Subcutaneous adipose tissue (tissue), 4 donors: ENCODE results near the gene TGFBR3. TPM values are rescaled to one million over a fixed set of nuclear protein-coding genes. Genes with fewer than 3 reads are reported as not detected.

Source experiments
- total RNA-seq, 4 donors: library from RNA; depleted of rRNA; stranded (reverse); fragments of >200 nt; gene quantifications; one replicate each; pipeline ENCODE4 v1.1.0, GENCODE V29; 2016
- TF ChIP-seq, protein P1 (sequence below): fragments of 450-650 bp; IDR thresholded peaks from one replicate; pipeline ENCODE4 v1.5.1; 2016; ENCODE audit warnings: low read depth, mild to moderate bottlenecking, control low read depth, antibody characterized with exemption, moderate library complexity

TGFBR3 gene
- total RNA-seq, 4 donors from 2014 or later: 206 to 374 (median 284) TPM

DNA sequence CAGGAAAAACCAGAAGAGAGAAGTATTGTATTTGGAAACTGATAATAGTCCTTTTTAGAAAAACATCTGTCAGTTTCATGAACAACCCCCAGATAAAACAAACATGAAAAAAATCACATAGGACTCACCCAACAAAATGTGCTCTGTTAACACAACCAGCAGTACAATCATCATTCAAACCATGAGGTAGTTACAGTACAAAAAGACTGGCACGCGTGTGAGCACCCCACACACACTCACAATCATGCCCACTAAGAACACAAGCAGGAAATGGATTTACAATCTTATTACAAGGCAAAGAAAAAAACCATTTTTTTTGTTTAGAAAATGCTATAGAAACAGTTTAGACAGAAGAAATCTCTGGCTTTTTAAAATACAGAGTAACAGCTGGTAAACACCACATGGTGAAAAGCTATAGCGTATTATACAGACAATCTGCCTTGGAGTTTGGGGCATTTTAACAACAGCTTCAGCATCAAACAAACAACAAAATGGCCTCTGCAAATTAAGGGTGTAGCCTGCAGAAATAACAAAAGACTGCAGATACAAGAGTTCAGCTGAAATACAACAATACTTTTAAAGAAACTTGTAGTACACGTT, 205.3 kb downstream of the TGFBR3 start:
- TF ChIP-seq, protein P1, sequence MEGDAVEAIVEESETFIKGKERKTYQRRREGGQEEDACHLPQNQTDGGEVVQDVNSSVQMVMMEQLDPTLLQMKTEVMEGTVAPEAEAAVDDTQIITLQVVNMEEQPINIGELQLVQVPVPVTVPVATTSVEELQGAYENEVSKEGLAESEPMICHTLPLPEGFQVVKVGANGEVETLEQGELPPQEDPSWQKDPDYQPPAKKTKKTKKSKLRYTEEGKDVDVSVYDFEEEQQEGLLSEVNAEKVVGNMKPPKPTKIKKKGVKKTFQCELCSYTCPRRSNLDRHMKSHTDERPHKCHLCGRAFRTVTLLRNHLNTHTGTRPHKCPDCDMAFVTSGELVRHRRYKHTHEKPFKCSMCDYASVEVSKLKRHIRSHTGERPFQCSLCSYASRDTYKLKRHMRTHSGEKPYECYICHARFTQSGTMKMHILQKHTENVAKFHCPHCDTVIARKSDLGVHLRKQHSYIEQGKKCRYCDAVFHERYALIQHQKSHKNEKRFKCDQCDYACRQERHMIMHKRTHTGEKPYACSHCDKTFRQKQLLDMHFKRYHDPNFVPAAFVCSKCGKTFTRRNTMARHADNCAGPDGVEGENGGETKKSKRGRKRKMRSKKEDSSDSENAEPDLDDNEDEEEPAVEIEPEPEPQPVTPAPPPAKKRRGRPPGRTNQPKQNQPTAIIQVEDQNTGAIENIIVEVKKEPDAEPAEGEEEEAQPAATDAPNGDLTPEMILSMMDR: no peak

DNA sequence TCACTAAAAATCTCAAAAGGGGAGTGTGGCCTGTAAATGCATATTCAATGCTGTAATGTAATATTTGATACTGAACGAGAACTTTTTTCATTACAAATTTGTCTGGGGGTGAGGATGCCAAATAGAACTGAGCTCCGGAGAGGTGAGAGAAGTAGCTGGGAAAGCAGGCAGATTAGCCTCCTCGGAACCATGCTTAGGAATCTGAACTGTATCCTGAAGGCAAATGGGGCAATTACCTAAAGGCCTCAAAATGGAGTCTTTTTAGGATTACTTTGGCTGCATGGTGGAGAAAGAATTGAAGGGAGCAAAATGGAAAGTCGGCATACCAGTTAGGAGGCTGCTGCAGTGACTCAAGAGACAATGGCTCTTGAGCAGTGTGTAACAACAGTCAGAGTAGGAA, 206.5 kb downstream of the TGFBR3 start:
- TF ChIP-seq, protein P1: no peak

DNA sequence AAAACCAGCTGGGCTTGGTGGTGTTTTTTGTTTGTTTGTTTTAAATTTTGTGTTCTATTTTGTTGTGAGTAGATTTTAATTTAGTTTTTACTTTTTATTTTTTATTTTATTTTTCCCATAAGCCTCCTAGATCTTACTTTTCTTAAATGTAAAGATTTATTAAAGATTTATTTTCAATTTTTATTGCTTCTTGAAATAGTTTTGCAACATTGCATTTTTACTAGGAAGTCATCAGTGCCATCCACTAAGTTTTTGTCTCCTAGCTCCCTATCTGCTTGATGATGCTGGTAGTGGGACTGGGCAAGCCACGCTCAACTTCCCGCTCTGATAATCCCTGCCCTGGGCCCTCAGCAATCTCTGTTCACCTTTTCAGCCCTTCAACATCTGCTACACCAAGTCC, 209.9 kb downstream of the TGFBR3 start:
- TF ChIP-seq, protein P1: no peak

DNA sequence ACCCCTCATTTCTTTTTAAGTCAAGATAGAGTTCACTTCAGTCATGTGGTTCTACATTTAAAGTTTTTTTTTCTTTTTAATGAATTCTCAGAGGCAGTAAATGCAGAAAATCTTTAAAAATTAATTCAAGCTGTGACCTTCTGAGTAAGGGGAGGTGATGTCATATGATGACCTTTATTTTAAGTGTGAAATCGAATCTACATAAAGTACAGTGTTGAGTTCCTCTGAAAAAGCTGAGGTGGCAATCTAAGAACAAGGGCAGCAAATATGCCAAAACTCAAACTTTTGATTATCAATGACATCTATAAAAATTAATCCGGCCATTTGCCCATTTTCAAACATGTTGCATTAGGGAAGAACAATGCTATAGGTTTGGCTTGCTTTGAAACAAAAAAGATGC, 211.8 kb downstream of the TGFBR3 start:
- TF ChIP-seq, protein P1: no peak

DNA sequence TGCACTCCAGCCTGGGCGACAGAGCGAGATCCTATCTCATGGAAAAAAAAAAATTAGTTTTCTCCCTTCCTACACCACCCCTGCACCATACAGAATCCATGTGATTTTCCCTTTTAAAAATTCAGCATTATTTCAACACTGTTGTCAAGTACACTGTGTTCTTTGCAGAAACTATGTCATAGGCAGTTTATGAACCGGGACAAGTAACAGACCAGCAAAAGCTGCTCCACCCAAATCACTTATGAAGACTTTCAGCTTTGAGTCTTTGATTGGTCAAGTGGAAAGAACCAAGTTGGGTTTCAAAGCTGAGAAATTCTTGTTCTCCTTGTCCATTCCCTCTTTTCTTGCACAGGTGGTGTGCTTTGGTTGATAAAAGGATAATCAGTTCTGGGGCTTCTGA, 212.3 kb downstream of the TGFBR3 start:
- TF ChIP-seq, protein P1: no peak

DNA sequence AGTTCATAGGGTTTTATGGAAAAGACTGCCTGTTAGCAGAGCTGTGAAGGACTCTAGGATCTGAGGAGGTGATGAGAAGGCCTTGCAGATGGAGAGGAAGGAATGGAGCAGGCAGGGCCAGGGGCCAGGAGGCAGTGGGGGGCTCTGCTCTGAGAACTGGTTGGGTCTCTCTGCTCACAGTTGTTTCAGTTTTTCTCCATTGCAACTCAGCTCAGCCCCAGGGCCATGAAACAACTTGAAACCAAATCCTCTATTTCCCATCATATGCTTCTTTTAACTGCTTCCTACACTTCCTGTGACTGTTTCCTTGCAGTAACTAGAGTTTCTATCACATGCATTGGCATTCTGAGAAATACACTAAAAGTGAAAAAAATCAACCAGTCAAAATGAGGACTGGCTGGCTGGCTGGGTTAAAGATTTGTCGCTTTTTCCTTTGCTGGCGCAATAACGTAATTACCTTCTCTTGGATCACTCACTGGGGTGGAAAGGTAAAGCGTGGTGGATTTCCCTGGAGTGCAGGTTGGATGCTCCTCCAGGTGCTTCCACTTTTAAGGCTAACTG, 213.3 kb downstream of the TGFBR3 start:
- TF ChIP-seq, protein P1: no peak

DNA sequence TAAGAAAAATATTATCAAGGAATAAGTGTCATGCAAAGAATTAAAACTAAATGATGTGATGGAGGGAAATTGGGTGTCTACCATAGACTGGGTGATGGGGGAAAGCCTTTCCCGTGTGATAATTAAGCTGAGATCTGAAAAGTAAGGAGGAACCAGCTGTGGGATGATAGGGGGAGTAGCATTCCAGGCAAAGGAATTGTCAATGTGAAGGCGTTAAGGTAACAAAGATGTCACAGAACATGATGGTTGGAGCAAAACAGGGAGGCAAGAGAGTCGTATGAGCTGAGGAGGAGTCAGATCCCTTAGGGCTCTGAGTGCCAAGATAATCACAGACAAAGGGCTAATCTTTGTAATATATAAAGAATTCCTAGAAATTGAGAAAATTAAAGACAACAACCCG, 215.2 kb downstream of the TGFBR3 start:
- TF ChIP-seq, protein P1: no peak
